OCI-LY7 (cell line): Measurements from ENCODE around the gene MAPK6.

ENCODE experiments used
- CTCF ChIP-seq: fragments of 200-600 bp; sonication (generic); conservative IDR thresholded peaks from 2 replicates; pipeline ENCODE4 v1.5.1; 2014; ENCODE audit warnings: mild to moderate bottlenecking, antibody characterized with exemption, low read length, moderate library complexity, mixed read lengths
- EZH2phosphoT487 ChIP-seq: fragments of 200-600 bp; sonication (generic); IDR thresholded peaks from 2 replicates; pipeline ENCODE4 v1.6.1; 2018; ENCODE audit warnings: low read depth, borderline replicate concordance, mild to moderate bottlenecking, mixed run types, antibody characterized with exemption, low read length, moderate library complexity, mixed read lengths

GRCh38 chr15:52002351-52002750 lies 16.7 kb upstream of the MAPK6 start:
- TF ChIP-seq CTCF, result no peak
- TF ChIP-seq EZH2phosphoT487, result no peak
